ENCODE data around the gene VPS45.
A peak's percentile ranks its signal among the peaks of the same experiment; 100 is the strongest.
"Not testable (repeated sequence)": the region's sequence is repeated elsewhere in the genome, so short reads cannot be mapped to it uniquely, and the experiment has no call there.

VPS45 gene

GRCh38 chr1:150067184-150068108 lies at the start of gene VPS45:
Gene VPS45 (plus strand): TSS chr1:150067776. CDS start chr1:150067858, 82 bp downstream.
- DNase-seq (ENCODE audit: low spot score) = peak; percentile 79

GRCh38 chr1:150018165-150018564 lies 49.4 kb upstream of the VPS45 start:
- no peak for DNase-seq (ENCODE audit: low spot score)

- DNase-seq (ENCODE audit: low spot score) = no peak
Observed at GRCh38 chr1:150020711-150021110, 46.9 kb upstream of the VPS45 start.

- DNase-seq (ENCODE audit: low spot score) = peak; percentile 38
Observed at GRCh38 chr1:150021191-150021694, 46.3 kb upstream of the VPS45 start.

GRCh38 chr1:150022357-150022756 lies 45.2 kb upstream of the VPS45 start:
- DNase-seq (ENCODE audit: low spot score) = no peak

GRCh38 chr1:150024156-150024555 lies 43.4 kb upstream of the VPS45 start:
- no peak for DNase-seq (ENCODE audit: low spot score)

GRCh38 chr1:150028322-150028721 lies 39.3 kb upstream of the VPS45 start:
- DNase-seq (ENCODE audit: low spot score) = no peak

GRCh38 chr1:150034336-150034735 lies 33.2 kb upstream of the VPS45 start:
- DNase-seq (ENCODE audit: low spot score) = no peak

GRCh38 chr1:150049926-150050325 lies 17.6 kb upstream of the VPS45 start:
- DNase-seq (ENCODE audit: low spot score) = no peak

GRCh38 chr1:150051089-150051373 lies 16.5 kb upstream of the VPS45 start:
- no peak for DNase-seq (ENCODE audit: low spot score)

- not testable (repeated sequence) for DNase-seq (ENCODE audit: low spot score)
Observed at GRCh38 chr1:150051905-150052412, 15.6 kb upstream of the VPS45 start.

GRCh38 chr1:150053926-150054325 lies 13.7 kb upstream of the VPS45 start:
- DNase-seq (ENCODE audit: low spot score) = no peak

GRCh38 chr1:150055507-150055906 lies 12.1 kb upstream of the VPS45 start:
- not testable (repeated sequence) for DNase-seq (ENCODE audit: low spot score)

- no peak for DNase-seq (ENCODE audit: low spot score)
Observed at GRCh38 chr1:150056407-150056806, 11.2 kb upstream of the VPS45 start.

GRCh38 chr1:150060260-150060659 lies 7.3 kb upstream of the VPS45 start:
- no peak for DNase-seq (ENCODE audit: low spot score)

- no peak for DNase-seq (ENCODE audit: low spot score)
Observed at GRCh38 chr1:150061632-150062101, 5.9 kb upstream of the VPS45 start.

- DNase-seq (ENCODE audit: low spot score) = no peak
Observed at GRCh38 chr1:150062113-150062512, 5.5 kb upstream of the VPS45 start.

- DNase-seq (ENCODE audit: low spot score) = no peak
Observed at GRCh38 chr1:150065184-150065871, 2.2 kb upstream of the VPS45 start.

GRCh38 chr1:150066328-150066727 lies 1.2 kb upstream of the VPS45 start:
- no peak for DNase-seq (ENCODE audit: low spot score)

- peak; percentile 30 for DNase-seq (ENCODE audit: low spot score)
Observed at GRCh38 chr1:150066838-150067183, 765 bp upstream of the VPS45 start.

GRCh38 chr1:150068109-150068435 lies 496 bp downstream of the VPS45 start:
- no peak for DNase-seq (ENCODE audit: low spot score)

- DNase-seq (ENCODE audit: low spot score) = no peak
Observed at GRCh38 chr1:150069923-150070322, 2.3 kb downstream of the VPS45 start.

- DNase-seq (ENCODE audit: low spot score) = no peak
Observed at GRCh38 chr1:150072959-150073358, 5.4 kb downstream of the VPS45 start.

All from HuH-7 (cell line).